OCI-LY7 (cell line): ENCODE measurements around the gene THRAP3. TPM values are rescaled to one million over a fixed set of nuclear protein-coding genes. Genes with fewer than 3 reads are reported as not detected.
"Not testable (repeated sequence)": the region's sequence is repeated elsewhere in the genome, so short reads cannot be mapped to it uniquely, and the experiment has no call there.

Experiments used
- BruUV-seq: library from RNA; stranded (reverse); fragments of 400-500 nt; replicated peaks from 2 replicates; lab custom pipeline; 2021; lab: Mats Ljungman, UMichigan
- CTCF ChIA-PET: fragments of 300-600 bp; sonication (Branson Sonifier 250); formaldehyde crosslinking; loops from one replicate; lab custom pipeline; 2022; ENCODE audit warnings: antibody characterized with exemption; ENCODE audit not compliant: unreplicated experiment; lab: Charles Lee
- POLR2A ChIA-PET: fragments of 300-600 bp; sonication (Branson Sonifier 250); formaldehyde crosslinking; loops from one replicate; lab custom pipeline; 2022; ENCODE audit warnings: antibody characterized with exemption; lab: Charles Lee
- DNase-seq: peaks from one replicate; pipeline ENCODE4 v3.0.0-alpha.2; 2015; ENCODE audit warnings: low spot score
- H2AFZ ChIP-seq: fragments of 200-600 bp; sonication (generic), shearing (Covaris generic); 2 replicates; pipeline ENCODE4 v1.6.1; 2014; ENCODE audit warnings: mild to moderate bottlenecking, antibody characterized with exemption, low read length, moderate library complexity
- H3K27ac ChIP-seq: fragments of 200-600 bp; sonication (generic); 2 replicates; pipeline ENCODE4 v1.5.1; 2014; ENCODE audit warnings: mixed run types, low read depth, mild to moderate bottlenecking, moderate library complexity, low read length, inconsistent platforms; ENCODE audit not compliant: poor library complexity, severe bottlenecking
- H3K36me3 ChIP-seq: fragments of 200-600 bp; sonication (generic); 2 replicates; pipeline ENCODE4 v1.6.1; 2014; ENCODE audit warnings: mild to moderate bottlenecking, antibody characterized with exemption, low read length, moderate library complexity, mixed read lengths; ENCODE audit not compliant: insufficient read depth
- H3K4me1 ChIP-seq: fragments of 200-600 bp; sonication (generic); 2 replicates; pipeline ENCODE4 v1.5.1; 2014; ENCODE audit warnings: mild to moderate bottlenecking, low read length; ENCODE audit not compliant: insufficient read depth, poor library complexity, severe bottlenecking
- H3K4me2 ChIP-seq: fragments of 200-600 bp; sonication (generic); 2 replicates; pipeline ENCODE4 v1.6.1; 2014; ENCODE audit warnings: mild to moderate bottlenecking, low read length
- H3K4me3 ChIP-seq: fragments of 200-600 bp; sonication (generic); 2 replicates; pipeline ENCODE4 v1.5.1; 2014; ENCODE audit warnings: mild to moderate bottlenecking, low read depth, low read length; ENCODE audit not compliant: poor library complexity, severe bottlenecking
- H3K79me2 ChIP-seq: fragments of 200-600 bp; sonication (generic); 2 replicates; pipeline ENCODE4 v1.6.1; 2016; ENCODE audit warnings: low read depth, mild to moderate bottlenecking, low read length, moderate library complexity, mixed read lengths; ENCODE audit not compliant: insufficient read depth
- H3K9me2 ChIP-seq: fragments of 200-600 bp; sonication (generic); 2 replicates; pipeline ENCODE4 v1.6.1; 2016; ENCODE audit warnings: mild to moderate bottlenecking, low read length, mixed read lengths; ENCODE audit not compliant: insufficient read depth
- H3K9me3 ChIP-seq: fragments of 200-600 bp; sonication (generic); 2 replicates; pipeline ENCODE4 v1.6.1; 2014; ENCODE audit warnings: mild to moderate bottlenecking, mixed run types, low read length, mixed read lengths
- H4K20me1 ChIP-seq: fragments of 200-600 bp; sonication (generic); 2 replicates; pipeline ENCODE4 v1.6.1; 2014; ENCODE audit warnings: mild to moderate bottlenecking, antibody characterized with exemption, low read length, moderate library complexity, mixed read lengths; ENCODE audit not compliant: insufficient read depth
- EZH2phosphoT487 ChIP-seq: fragments of 200-600 bp; sonication (generic); IDR thresholded peaks from 2 replicates; pipeline ENCODE4 v1.6.1; 2018; ENCODE audit warnings: low read depth, borderline replicate concordance, mild to moderate bottlenecking, mixed run types, antibody characterized with exemption, low read length, moderate library complexity, mixed read lengths
- intact Hi-C: fragments of 100-400 bp; cut with micrococcal nuclease; formaldehyde crosslinking; loops from one replicate; pipeline ENCODE4 v1.10.0; 2022; ENCODE audit not compliant: unreplicated experiment
- total RNA-seq, 2 experiments: library from RNA; depleted of rRNA in 1 of 2; stranded (reverse); fragments of >200 nt in 1 of 2; shearing (Covaris generic) in 1 of 2; gene quantifications; 2 replicates each; pipeline ENCODE4 v1.2.3, GENCODE V29; 2014 to 2022
- TF ChIP-seq, protein P1 (sequence below): fragments of 200-600 bp; sonication (generic); conservative IDR thresholded peaks from 2 replicates; pipeline ENCODE4 v1.5.1; 2014; ENCODE audit warnings: mild to moderate bottlenecking, antibody characterized with exemption, low read length, moderate library complexity, mixed read lengths

The THRAP3 gene
- total RNA-seq, 2 experiments from 2014 or later, result 98.7 to 132 TPM

DNA sequence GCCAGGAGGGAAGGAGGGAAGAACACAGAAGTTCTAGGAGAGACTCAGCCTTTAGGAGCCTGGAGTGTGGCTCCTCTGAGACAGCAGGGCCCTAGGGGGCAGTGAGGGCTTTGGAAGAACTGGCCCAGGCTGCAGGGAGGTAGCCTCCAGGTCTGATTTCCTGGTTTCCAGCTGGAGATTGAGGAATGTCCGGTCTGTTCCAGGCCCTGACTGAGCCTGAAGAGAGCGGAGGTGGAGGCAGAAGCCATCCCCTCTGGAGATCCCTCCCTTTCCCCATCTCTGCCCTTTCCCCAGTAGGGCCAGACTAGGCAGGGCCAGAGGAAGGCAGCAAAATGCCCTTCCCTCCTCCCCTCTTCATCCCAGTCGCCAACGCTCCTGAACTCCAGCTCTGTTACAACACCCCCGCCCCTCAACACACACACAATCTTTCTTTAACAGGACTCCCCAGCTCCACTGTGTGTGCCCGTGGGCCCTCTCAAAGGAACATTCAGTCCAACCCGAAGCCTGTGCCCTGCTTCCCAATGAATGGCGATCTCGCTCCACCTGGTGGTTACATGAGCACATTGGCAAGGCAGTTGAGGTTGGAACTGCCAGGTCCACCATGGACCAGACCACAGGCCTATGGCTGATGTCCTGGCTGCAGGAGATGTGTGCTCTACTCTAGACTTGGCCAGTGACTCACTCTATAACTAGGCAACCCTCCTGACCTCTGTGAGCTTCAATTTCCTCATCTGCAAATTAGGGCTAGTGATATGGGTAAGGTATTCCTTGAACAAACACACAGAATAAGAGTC, 36.2 kb upstream of the THRAP3 start:
- POLR2A ChIA-PET, result interaction anchor here (1.2 to 1.4 kb wide), 5 partner anchors 24 to 38 kb away, joined by 3 to 7 read pairs (median 5); partner anchors contain the start of gene TRAPPC3
- H2AFZ ChIP-seq, result peak overlapping the region; percentile 75; the same call in 1 of the 2 replicates
- no peak overlapping the region for H3K4me3 ChIP-seq
- peaks cover 5% of the 10 kb centered on the region for H3K4me1 ChIP-seq
- H4K20me1 ChIP-seq, result no peaks in the 10 kb centered on the region
- no TSS peak for BruUV-seq
- no peaks in the 10 kb centered on the region for H3K9me3 ChIP-seq
- no peaks in the 10 kb centered on the region for H3K79me2 ChIP-seq
- CTCF ChIA-PET, result interaction anchor here (0.8 to 2.0 kb wide), 7 partner anchors 27 to 98 kb away, joined by 3 to 16 read pairs (median 5); partner anchors contain the start of gene TRAPPC3
- TF ChIP-seq, protein P1, sequence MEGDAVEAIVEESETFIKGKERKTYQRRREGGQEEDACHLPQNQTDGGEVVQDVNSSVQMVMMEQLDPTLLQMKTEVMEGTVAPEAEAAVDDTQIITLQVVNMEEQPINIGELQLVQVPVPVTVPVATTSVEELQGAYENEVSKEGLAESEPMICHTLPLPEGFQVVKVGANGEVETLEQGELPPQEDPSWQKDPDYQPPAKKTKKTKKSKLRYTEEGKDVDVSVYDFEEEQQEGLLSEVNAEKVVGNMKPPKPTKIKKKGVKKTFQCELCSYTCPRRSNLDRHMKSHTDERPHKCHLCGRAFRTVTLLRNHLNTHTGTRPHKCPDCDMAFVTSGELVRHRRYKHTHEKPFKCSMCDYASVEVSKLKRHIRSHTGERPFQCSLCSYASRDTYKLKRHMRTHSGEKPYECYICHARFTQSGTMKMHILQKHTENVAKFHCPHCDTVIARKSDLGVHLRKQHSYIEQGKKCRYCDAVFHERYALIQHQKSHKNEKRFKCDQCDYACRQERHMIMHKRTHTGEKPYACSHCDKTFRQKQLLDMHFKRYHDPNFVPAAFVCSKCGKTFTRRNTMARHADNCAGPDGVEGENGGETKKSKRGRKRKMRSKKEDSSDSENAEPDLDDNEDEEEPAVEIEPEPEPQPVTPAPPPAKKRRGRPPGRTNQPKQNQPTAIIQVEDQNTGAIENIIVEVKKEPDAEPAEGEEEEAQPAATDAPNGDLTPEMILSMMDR, result peak; percentile 96
- TF ChIP-seq EZH2phosphoT487, result no peak
- H3K27ac ChIP-seq, result no peak overlapping the region
- H3K4me2 ChIP-seq, result no peak overlapping the region
- intact Hi-C loops, result loop anchor here (1.0 kb wide), 3 partner anchors 39 to 97 kb away; partner anchors contain the start of gene TRAPPC3
- no peaks in the 10 kb centered on the region for H3K9me2 ChIP-seq
- H3K36me3 ChIP-seq, result no peaks in the 10 kb centered on the region
- DNase-seq, result peak; percentile 89

DNA sequence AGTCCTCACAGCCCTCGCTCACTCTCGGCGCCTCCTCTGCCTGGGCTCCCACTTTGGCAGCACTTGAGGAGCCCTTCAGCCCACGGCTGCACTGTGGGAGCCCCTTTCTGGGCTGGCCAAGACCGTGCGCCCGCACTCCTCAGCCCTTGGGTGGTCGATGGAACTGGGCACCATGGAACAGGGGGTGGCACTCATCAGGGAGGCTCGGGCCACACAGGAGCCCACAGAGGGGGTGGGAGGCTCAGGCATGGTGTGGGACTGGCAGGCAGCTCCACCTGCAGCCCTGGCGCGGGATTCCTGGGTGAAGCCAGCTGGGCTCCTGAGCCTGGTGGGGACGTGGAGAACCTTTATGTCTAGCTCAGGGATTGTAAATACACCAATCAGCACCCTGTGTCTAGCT, 27.4 kb upstream of the THRAP3 start:
- H3K27ac ChIP-seq, POLR2A ChIA-PET, H3K9me3 ChIP-seq, H2AFZ ChIP-seq, intact Hi-C loops, H3K36me3 ChIP-seq, H3K9me2 ChIP-seq, BruUV-seq, H3K4me3 ChIP-seq, DNase-seq, CTCF ChIA-PET, H4K20me1 ChIP-seq, H3K79me2 ChIP-seq, H3K4me2 ChIP-seq: not testable (repeated sequence)
- H3K4me1 ChIP-seq, result peaks cover 12% of the 10 kb centered on the region

DNA sequence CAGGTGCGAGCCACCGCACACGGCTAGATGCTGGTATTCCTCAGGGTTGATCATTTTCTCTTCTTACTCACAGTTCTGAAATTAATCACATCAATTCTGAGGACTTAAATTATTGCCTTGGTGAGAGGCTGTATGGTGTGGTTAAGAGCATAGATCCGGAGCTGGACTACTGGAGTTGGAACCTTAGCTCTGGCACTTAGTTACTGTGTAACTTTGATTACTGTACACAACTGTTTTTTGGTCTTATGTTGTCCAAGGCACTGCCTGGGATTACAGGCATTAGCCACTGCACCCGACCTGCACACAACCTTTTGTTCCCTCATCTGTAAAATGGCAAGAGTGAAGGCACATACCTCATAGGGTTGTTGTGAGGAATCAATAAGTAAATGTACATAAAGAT, 25.6 kb upstream of the THRAP3 start:
- no peaks in the 10 kb centered on the region for H3K9me2 ChIP-seq
- no peak overlapping the region for H2AFZ ChIP-seq
- intact Hi-C loops, result no loop called here
- no TSS peak for BruUV-seq
- no peaks in the 10 kb centered on the region for H3K36me3 ChIP-seq
- peaks cover 12% of the 10 kb centered on the region for H3K4me1 ChIP-seq
- TF ChIP-seq EZH2phosphoT487, result no peak
- TF ChIP-seq, protein P1, result no peak
- DNase-seq, result no peak
- H3K9me3 ChIP-seq, result no peaks in the 10 kb centered on the region
- POLR2A ChIA-PET, result interaction anchor here (0.5 to 0.7 kb wide), 2 partner anchors 8 to 26 kb away, joined by 3 to 4 read pairs; no protein-coding TSS in a partner anchor
- H3K4me3 ChIP-seq, result no peak overlapping the region
- H3K4me2 ChIP-seq, result no peak overlapping the region
- no peaks in the 10 kb centered on the region for H3K79me2 ChIP-seq
- H4K20me1 ChIP-seq, result no peaks in the 10 kb centered on the region
- no peak overlapping the region for H3K27ac ChIP-seq
- CTCF ChIA-PET, result no interaction called here
